ENCODE data around the gene PPIH. TPM values are rescaled to one million over a fixed set of nuclear protein-coding genes. Genes with fewer than 3 reads are reported as not detected.
"Not testable (repeated sequence)": the region's sequence is repeated elsewhere in the genome, so short reads cannot be mapped to it uniquely, and the experiment has no call there.

PPIH gene
- polyA plus RNA-seq (ENCODE audit: insufficient read depth in 1 of 5, insufficient read length in 5 of 5, low replicate concordance in 1 of 5) = 10 to 100 TPM; 49.9 to 70.1 (median 60.5) TPM
- long read RNA-seq, donor 1, transcript PPIH-201 (10 exons, 752 nt) = major isoform, 17 of 28 reads
- long read RNA-seq, donor 1, partial matches to known transcripts = 11 of 28 reads
- long read RNA-seq, donor 1, other reads (novel, unspliced or antisense) = 0 of 28 reads
- long read RNA-seq, donor 2, transcript PPIH-201 (10 exons, 752 nt) = major isoform, 12 of 12 reads
- long read RNA-seq, donor 2, partial matches to known transcripts = 0 of 12 reads
- long read RNA-seq, donor 2, other reads (novel, unspliced or antisense) = 0 of 12 reads
- long read RNA-seq, donor 3, transcript PPIH-201 (10 exons, 752 nt) = major isoform, 7 of 26 reads
- long read RNA-seq, donor 3, partial matches to known transcripts = 19 of 26 reads
- long read RNA-seq, donor 3, other reads (novel, unspliced or antisense) = 0 of 26 reads
- long read RNA-seq, donor 4, partial matches to known transcripts = 18 of 21 reads
- long read RNA-seq, donor 4, other reads (novel, unspliced or antisense) = 0 of 21 reads
- long read RNA-seq, donor 5, transcript PPIH-201 (10 exons, 752 nt) = major isoform, 14 of 27 reads
- long read RNA-seq, donor 5, partial matches to known transcripts = 12 of 27 reads
- long read RNA-seq, donor 5, other reads (novel, unspliced or antisense) = 0 of 27 reads
- long read RNA-seq, donor 6, transcript PPIH-201 (10 exons, 752 nt) = major isoform, 19 of 25 reads
- long read RNA-seq, donor 6, partial matches to known transcripts = 6 of 25 reads
- long read RNA-seq, donor 6, other reads (novel, unspliced or antisense) = 0 of 25 reads
- long read RNA-seq, donor 7, transcript PPIH-201 (10 exons, 752 nt) = major isoform, 6 of 6 reads
- long read RNA-seq, donor 7, partial matches to known transcripts = 0 of 6 reads
- long read RNA-seq, donor 7, other reads (novel, unspliced or antisense) = 0 of 6 reads
- long read RNA-seq, donor 8, transcript PPIH-201 (10 exons, 752 nt) = major isoform, 8 of 8 reads
- long read RNA-seq, donor 8, partial matches to known transcripts = 0 of 8 reads
- long read RNA-seq, donor 8, other reads (novel, unspliced or antisense) = 0 of 8 reads

DNA sequence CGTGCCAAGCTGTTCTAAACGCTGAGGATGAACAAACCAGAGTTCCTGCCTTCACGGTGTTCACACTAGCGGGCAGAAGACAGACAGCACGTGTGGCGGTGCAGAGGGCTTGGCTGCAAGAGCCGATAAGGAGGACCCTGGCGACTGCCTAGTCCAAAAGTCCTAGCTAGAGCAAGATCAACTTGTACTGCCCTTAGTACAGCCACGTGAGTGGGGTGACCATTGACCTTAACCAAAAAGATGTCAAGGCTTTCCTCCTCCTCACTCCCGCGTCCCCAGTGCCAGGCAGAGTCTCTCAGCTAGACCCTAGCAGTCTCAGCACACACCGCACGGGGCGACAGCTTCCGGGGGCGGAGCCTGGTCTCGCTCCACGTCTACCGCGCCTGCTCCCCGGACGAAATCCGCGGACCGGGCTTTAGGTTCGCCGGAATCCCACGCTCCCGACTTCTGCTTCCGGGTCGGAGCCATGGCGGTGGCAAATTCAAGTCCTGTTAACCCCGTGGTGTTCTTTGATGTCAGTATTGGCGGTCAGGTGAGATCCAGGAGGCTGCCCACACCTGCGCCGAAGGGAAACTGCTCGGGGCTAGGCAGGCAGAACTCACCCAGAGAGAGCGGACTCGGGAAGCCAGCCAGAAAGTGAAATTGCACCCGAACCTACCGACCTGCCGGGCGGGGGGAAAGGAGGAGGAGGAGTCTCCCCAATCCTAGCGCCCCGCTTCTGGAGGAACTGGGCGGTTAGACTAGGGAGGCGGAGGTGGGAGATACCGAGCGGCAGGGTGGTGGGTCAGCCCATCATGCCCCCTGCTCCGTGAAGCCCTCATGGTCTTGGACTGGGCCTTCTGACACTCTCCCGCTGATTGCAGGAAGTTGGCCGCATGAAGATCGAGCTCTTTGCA is at the start of gene PPIH:
Gene PPIH, plus strand, starts transcription at position 443 of the 896 bp plus-strand sequence. Its CDS starts 24 bp downstream, at position 467.
- DNase-seq = peak; percentile 91

DNA sequence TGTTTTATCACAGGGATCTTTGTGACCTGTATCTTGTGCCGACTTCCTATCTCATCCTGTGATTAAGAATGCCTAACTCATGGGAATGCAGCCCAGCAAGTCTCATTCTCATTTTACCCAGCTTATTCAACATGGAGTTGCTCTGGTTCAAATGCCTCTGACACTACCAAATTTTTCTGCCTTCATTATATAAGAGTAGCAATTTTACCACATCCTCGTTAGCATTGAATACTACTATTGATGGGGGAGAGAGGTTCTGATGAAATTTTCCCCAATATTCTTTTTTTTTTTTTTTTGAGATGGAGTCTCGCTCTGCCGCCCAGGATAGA is 44.5 kb upstream of the PPIH start:
- no peak for DNase-seq

DNA sequence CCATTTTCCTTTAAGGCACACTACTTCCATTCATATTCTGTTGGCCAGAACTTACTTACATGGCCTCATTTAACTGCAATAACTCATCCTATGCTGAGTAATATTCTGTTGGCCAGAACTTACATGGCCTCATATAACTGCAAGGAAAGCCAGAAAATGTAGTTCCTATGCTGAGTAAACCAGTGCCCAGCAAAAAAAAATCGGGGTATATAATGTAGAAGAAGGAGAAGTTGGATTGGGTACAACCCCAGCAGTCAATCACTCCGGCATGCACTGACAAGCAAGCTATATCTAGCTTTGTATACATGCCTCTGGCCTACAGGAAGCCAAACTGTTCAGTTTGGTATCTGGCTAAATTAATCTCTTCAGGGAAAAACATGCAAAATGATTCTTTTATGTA is 39.4 kb upstream of the PPIH start:
- no peak for DNase-seq

DNA sequence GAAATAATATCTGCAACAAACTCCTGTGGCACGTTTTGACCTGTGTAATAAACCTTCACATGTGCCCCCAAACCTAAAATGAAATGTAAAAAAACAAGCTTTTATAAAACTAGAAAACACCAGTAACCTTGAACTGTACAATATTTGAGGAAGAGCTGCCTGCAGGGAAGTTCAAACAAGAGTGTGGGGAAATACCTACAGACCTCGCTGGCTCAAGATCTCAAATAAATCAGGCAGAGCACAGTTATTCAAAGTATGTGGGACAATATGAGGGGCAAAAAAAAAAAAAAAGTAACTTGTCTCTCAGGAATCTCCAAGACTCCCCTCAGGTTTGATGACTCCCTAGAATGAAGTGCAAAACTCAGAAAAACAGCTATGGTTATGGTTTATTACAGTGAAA is 37.9 kb upstream of the PPIH start:
- no peak for DNase-seq

DNA sequence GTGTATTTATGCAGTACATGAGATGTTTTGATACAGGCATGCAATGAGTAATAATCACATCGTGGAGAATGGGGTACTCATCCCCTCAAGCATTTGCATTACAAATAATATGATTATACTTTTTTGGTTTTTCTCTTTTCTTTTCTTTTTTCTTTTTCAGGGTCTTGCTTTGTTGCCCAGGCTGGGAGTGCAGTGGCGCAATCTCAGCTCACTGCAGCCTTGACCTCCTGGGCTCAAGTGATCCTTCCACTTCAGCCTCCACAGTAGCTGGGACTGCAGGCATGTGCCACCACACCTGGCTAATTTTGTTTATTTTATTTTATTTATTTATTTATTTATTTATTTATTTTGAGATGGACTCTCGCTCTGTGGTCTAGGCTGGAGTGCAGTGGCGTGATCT is 37.0 kb upstream of the PPIH start:
- not testable (repeated sequence) for DNase-seq

DNA sequence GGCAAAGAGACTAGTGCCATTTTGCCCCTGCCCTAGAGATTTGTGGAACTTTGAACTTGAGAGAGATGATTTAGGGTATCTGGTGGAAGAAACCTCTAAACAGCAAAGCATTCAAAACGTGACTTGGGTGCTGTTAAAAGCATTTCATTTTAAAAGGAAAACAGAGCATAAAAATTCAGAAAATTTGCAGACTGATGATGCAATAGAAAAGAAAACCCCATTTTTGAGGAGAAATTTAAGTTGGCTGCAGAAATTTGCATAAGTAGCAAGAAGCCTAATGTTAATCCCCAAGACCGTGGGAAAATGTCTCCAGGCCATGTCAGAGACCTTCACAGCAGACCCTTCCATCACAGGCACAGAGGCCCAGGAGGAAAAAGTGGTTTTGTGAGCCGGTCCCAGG is 31.0 kb upstream of the PPIH start:
- not testable (repeated sequence) for DNase-seq

DNA sequence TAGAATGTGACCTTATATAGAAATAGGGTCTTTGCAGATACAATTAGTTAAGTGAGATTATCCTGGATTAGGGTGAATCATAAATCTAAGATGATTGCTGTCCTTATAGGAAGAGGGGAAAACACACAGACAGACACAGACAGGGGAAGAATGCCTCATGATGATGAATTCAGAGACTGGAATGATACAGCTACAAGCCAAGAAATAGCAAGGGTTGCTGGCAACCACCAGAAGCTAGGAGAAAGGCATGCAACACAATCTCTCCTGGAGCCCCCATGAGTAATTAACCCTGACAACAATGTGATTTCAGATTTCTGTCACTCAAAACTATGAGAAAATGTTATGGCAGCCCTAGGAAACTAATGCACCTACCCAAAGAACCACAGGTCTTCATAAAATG is 19.1 kb upstream of the PPIH start:
- DNase-seq = no peak

DNA sequence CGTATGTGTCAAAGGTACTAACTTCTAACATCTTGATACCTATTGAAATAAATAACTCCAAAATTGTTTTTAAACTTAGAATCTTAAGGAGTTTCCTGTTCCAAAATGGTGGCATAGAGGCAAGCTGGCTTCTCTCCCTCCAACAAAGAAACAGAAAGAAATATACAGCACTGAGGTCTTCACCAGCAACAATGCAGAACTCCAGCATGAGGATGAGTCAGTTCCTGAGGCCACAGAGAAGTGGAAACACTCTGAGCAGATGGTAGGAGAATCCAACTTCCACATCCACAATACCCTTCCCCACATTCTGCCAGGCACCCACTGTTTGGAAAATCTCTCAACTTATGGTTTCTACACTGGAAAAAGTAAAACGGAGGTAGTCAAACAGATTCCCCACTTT is 12.2 kb upstream of the PPIH start:
- DNase-seq = no peak

DNA sequence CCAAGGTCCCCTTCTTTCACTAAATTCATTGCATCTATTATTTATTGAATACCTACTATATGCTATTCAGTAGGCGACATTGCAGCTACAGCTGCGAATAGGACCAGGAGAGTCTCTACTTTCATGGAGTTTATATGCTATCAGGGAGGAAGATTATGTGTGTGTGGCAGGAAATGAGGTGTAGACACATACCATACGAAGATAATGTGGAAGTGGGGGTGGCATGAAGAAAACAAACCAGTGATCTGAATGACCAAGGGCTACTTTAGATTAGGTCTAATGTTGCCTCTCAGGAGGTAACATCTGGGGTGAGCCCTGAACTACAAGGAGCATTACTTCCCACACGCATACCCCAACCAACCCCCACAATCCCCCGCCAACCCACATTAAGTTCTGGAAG is 1.0 kb upstream of the PPIH start:
- DNase-seq = no peak

DNA sequence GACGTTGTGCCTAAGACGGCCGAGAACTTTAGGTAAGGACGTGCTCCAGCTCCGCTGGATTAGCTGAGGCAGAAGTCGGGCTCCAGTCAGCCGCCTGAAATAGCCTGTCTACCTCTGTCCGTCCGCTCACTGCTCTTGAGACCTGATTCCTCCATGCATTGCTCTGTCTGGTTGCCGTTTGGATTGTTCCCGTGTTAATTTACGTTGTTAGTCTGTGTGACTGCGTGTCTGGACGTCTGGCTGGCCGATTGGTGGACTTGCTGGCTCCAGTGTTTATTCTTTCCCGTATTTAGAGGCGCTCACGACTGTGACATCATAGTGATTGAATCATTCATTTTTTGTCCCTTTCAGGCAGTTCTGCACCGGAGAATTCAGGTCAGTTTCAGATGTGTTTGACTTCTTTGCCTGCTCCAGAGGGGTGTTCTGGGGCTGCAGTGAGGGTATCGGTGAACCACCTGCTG is 684 bp downstream of the PPIH start:
- DNase-seq = no peak

DNA sequence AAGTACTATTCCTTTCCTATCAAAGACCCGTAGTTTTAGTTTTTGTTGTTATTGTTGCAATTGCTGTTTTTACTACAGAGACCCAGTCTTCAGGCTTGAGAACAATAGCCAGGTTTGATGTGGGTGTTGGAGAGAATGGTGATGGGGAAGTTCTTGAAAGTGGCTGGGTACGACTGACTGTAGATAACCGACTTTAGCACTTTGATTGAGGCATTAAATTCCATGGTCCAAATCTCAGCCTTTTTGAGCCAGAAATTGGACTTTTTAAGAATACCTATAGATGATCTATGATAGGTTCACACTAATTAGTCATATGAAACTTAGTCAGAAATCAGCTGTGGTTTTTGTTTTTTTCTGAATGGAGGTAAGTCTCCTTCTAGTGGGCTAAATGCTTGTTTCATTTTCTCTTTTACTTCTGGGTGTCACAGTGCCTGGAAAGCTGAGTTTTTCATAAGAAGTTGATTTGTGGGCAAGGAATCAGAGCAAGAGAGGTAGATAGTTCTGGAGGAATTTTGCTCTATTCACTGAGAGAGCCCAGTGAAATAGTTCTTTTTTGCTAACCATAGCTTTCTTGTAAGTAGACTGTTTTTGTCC is 2.8 kb downstream of the PPIH start:
- no peak for DNase-seq

DNA sequence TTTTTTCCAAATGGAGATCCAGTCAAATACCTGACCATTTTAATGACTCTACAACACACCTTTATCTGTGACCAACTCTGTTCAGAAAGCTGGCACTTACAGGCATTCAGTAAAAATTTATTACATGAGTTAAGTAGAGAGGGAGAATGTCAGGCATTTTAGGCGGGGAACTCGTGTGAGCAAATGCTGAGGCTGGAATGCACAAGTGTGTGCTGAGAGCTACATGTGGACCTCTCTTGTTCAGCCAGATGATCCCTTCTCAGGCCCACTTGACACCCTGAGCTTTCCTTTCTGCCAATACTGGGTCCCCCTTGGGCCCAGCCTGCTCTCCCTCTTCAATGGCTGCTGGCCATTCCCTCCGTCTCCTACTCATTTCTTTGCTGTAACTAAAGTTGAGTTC is 11.7 kb downstream of the PPIH start:
- DNase-seq = no peak

DNA sequence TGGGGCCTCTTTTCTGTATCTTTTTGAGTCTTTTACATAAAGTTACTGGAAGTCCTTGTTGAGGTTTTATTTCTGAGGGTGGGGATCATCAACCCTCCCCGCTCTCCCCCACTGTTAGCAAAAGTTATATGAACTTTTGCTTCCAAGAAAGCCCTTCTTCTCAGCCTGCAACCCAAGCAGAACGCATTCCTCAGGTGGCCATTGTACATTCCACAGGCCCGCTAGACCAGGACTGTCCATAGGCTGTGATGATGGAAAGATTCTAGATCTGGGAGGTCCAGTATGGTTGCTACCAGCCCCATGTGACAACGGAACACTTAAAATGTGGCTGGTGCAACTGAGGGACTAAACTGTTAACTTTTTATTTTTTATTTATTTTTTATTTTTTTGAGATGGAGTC is 12.2 kb downstream of the PPIH start:
- DNase-seq = no peak

DNA sequence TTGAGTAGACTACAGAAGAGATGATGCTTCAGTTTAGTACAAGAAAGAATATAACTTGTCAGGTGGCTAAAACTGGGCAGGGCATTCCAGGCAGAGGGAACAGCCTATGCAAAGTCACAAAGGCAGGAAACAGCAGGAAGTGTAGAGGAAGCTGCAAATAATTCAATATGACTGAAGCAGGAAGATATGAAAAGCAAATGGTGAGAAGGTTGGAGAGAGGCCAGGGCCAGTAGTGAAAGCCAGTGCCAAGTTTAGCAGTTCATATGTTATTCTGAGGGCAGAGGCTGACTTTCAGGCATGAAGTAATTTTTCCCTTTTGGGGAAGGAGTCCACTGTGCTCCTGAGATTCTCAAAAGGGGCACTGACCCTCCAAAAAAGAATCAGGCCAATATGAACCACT is 16.0 kb downstream of the PPIH start:
- DNase-seq = peak; percentile 46 to 64

DNA sequence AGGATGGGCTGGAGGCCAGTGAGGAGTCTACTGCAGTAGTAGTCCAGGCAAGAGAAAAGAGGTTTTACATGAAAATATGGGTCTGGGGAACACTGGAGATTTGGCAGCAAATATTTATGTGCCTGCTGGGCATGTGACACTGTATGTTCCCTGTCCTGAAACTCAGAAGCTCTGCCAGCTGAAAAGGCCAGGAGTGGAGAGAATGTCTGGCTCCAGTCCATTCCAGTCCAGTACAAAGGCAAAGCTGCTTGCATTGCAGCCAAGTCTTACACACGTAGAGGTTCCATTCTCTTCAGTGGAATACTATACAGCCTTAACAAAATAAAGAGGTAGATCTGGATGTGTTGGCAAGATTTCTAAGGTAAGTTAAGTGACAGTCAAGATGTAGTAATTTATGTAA is 16.5 kb downstream of the PPIH start:
- DNase-seq = no peak

DNA sequence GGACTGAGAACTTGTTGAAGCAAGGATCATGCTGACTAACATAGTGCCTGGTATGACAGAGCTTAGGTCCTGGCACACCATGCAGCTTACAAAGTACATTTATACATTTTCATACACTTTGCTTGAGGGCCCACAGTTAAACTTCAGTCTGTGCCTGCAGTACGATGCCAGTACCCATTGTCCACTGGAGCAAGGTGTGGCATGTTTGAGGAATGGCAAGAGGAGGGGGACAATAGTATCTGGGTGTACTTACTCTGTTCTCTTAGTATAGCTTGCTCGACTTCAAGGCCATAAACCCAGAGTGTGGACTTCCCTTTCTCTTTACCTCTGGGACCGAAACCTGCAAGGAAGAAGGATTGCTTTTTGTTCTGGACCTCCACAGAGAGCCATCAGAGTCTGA is 17.2 kb downstream of the PPIH start:
- DNase-seq = no peak

DNA sequence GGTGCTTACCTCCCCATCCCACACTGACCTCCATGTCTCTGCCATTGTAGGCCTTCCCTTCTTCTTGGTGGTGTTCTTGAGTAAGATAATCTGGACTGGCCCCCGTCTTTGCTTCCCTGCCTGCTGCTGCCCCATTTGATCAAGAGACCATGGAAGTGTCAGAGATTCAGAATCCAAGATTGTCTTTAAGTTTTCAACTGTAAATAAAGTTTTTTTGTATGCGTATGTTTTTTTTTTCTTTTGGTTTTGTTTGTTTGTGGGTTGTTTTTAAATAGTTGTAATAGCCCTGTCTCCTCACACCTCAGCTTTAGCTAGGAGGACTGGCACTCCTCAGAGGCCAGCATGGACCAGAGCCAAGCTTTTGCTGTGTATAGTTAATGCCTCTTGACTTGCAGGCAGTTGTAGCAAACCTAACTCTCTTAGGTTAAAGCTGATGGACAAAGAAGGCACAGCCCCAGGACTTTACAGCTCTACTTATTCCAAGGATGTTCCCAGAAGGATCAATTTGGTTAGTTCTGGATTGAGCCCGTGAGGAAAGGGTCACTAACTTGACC is 18.4 kb downstream of the PPIH start:
- no peak for DNase-seq

DNA sequence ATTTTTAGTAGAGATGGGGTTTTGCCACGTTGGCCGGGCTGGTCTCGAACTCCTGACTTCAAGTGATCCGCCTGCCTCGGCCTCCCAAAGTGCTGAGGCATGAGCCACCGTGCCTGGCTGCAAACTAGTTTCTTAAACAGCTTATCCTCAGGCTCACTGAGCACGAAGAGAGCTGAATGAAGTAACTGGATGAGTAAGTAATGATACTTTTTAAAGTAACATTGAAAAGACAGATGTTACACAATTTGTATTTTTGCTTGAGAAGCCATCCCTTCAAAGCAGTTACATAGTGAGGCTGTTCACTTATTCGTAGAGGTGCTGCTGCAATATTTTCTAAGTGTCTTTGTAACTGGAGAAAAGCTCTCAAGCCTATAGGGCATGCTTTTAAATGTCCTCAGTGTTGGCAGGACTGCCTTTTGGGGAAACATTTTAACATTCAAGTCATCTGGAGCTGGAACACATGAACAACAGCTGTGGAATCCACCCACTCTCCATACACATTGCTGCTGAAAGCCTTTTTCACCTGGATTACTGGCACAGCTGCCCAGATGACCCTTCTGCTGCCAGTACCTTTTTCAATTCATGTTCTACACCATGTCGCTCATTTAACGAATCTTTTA is 21.3 kb downstream of the PPIH start:
- no peak for DNase-seq

DNA sequence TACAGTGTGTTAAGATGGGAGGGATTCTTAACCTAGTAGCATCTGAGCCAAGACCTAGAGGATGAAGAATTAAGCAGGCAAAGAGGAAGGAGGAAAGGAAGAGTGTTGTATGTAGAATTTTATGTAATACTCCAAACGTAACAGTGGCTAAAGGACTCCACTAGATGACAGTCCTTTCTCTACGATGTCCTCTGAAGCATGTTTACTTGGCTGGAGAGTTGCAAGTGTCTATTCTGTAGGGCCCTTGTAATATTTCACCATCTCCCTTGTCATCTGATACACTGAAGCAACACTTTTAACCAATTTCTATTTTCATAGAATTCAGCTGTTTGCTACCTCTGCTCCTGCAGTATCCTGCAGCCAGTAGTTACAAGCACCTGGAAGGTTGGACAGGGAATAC is 21.8 kb downstream of the PPIH start:
- DNase-seq = no peak
